HepG2 (cell line): ENCODE results near the gene PEPD. TPM values are rescaled to one million over a fixed set of nuclear protein-coding genes. Genes with fewer than 3 reads are reported as not detected.

Experiments used
- ARNTL ChIP-seq: sonication (generic); formaldehyde crosslinking; IDR thresholded peaks from 2 replicates; pipeline ENCODE4 v1.4.0; 2020; ENCODE audit warnings: mild to moderate bottlenecking, missing genetic modification reagents
- BHLHE40 ChIP-seq: IDR thresholded peaks from 2 replicates; pipeline ENCODE4 v1.6.1; 2011; ENCODE audit warnings: low read length, improper control_type of control experiment
- CREB1 ChIP-seq, 2 experiments: fragments of 450-650 bp in 1 of 2; IDR thresholded peaks; 2 replicates each; pipeline ENCODE4 v1.6.1; 2016 to 2017; ENCODE audit warnings: control low read depth in 1 of 2, mild to moderate bottlenecking in 1 of 2, missing compliant biosample characterization in 1 of 2, missing genetic modification characterization in 1 of 2
- HCFC1 ChIP-seq: fragments of 150-350 bp; IDR thresholded peaks from 2 replicates; pipeline ENCODE4 v1.6.1; 2014; ENCODE audit warnings: low read depth, low read length
- HDAC1 ChIP-seq: sonication (generic); formaldehyde crosslinking; IDR thresholded peaks from 2 replicates; pipeline ENCODE4 v1.5.1; 2020; ENCODE audit warnings: mild to moderate bottlenecking, missing genetic modification reagents
- HOXD1 ChIP-seq: sonication (generic); formaldehyde crosslinking; IDR thresholded peaks from 2 replicates; pipeline ENCODE4 v1.5.0; 2020; ENCODE audit warnings: missing genetic modification reagents
- ISX ChIP-seq: sonication (generic); formaldehyde crosslinking; conservative IDR thresholded peaks from 2 replicates; pipeline ENCODE4 v1.5.0; 2020; ENCODE audit warnings: missing genetic modification reagents
- JDP2 ChIP-seq: sonication (generic); formaldehyde crosslinking; IDR thresholded peaks from 2 replicates; pipeline ENCODE4 v1.8.1; 2022; ENCODE audit warnings: missing genetic modification reagents, borderline replicate concordance
- KDM2A ChIP-seq: sonication (generic); formaldehyde crosslinking; IDR thresholded peaks from 2 replicates; pipeline ENCODE4 v1.4.0; 2020; ENCODE audit warnings: low read depth, missing genetic modification reagents, borderline replicate concordance
- SRY ChIP-seq: sonication (generic); formaldehyde crosslinking; IDR thresholded peaks from 2 replicates; pipeline ENCODE4 v1.8.0; 2022; ENCODE audit warnings: mild to moderate bottlenecking, missing genetic modification reagents
- ZFP62 ChIP-seq: sonication (generic); formaldehyde crosslinking; IDR thresholded peaks from 2 replicates; pipeline ENCODE4 v1.4.0; 2020; ENCODE audit warnings: missing genetic modification reagents
- ZNF101 ChIP-seq: sonication (generic); formaldehyde crosslinking; IDR thresholded peaks from 2 replicates; pipeline ENCODE4 v1.4.0; 2020; ENCODE audit warnings: mild to moderate bottlenecking, low read depth, missing genetic modification reagents, borderline replicate concordance
- ZNF225 ChIP-seq: sonication (generic); formaldehyde crosslinking; IDR thresholded peaks from 2 replicates; pipeline ENCODE4 v1.4.0; 2020; ENCODE audit warnings: mild to moderate bottlenecking, missing genetic modification reagents
- ZNF33A ChIP-seq: sonication (generic); formaldehyde crosslinking; IDR thresholded peaks from 2 replicates; pipeline ENCODE4 v1.5.1; 2020; ENCODE audit warnings: missing genetic modification reagents, mild to moderate bottlenecking, moderate library complexity, borderline replicate concordance
- ZNF563 ChIP-seq: sonication (generic); formaldehyde crosslinking; IDR thresholded peaks from 2 replicates; pipeline ENCODE4 v1.8.0; 2022; ENCODE audit warnings: mild to moderate bottlenecking, moderate library complexity, missing genetic modification reagents
- ZNF589 ChIP-seq: sonication (generic); formaldehyde crosslinking; conservative IDR thresholded peaks from 2 replicates; pipeline ENCODE4 v1.8.0; 2022; ENCODE audit warnings: mild to moderate bottlenecking, moderate library complexity, missing genetic modification reagents
- ZSCAN31 ChIP-seq: sonication (generic); formaldehyde crosslinking; IDR thresholded peaks from 2 replicates; pipeline ENCODE4 v1.5.0; 2020; ENCODE audit warnings: low read depth, mild to moderate bottlenecking, missing genetic modification reagents
- polyA plus RNA-seq, 8 experiments: library from polyadenylated mRNA; depleted of rRNA in 3 of 8; stranded (reverse) in 7 of 8; unstranded in 1 of 8; fragments of >200 nt; fragmentation: Illumina TruSeq in 4 of 8; extraction: Trizol in 4 of 8; gene quantifications; 2 replicates each; pipeline versions ENCODE4 v1.2.1 to v1.2.3, GENCODE V29; 2011 to 2016; ENCODE audit warnings: low read depth in 4 of 8, missing spikeins in 1 of 8, mixed read lengths in 1 of 8; ENCODE audit not compliant: insufficient read depth in 1 of 8
- total RNA-seq, 5 experiments: library from RNA; depleted of rRNA; stranded (reverse); fragments of >200 nt; fragmentation: Illumina TruSeq; extraction: Trizol; gene quantifications; 2 replicates each; pipeline ENCODE4 v1.2.3, GENCODE V29; 2016; ENCODE audit warnings: low read depth in 1 of 5
- TF ChIP-seq, protein P1 (sequence below): sonication (generic); formaldehyde crosslinking; IDR thresholded peaks from 2 replicates; pipeline ENCODE4 v1.4.0; 2020; ENCODE audit warnings: mild to moderate bottlenecking, missing genetic modification reagents
- TF ChIP-seq, protein P2 (sequence below): sonication (generic); formaldehyde crosslinking; IDR thresholded peaks from 2 replicates; pipeline ENCODE4 v1.4.0; 2020; ENCODE audit warnings: missing genetic modification reagents
- TF ChIP-seq, protein P3 (sequence below): sonication (generic); formaldehyde crosslinking; IDR thresholded peaks from 2 replicates; pipeline ENCODE4 v1.4.0; 2020; ENCODE audit warnings: mild to moderate bottlenecking, missing genetic modification reagents
- TF ChIP-seq, protein P4 (sequence below): sonication (generic); formaldehyde crosslinking; IDR thresholded peaks from 2 replicates; pipeline ENCODE4 v1.4.0; 2020; ENCODE audit warnings: missing genetic modification reagents
- TF ChIP-seq, protein P5 (sequence below): sonication (generic); formaldehyde crosslinking; IDR thresholded peaks from 2 replicates; pipeline ENCODE4 v1.4.0; 2020; ENCODE audit warnings: missing genetic modification reagents

The PEPD gene
- total and polyA plus RNA-seq, 2 of the 13 experiments (the other 11 are each of a cell fraction or from before 2014, with no cell fraction given) = 60.7 to 75.1 TPM

DNA sequence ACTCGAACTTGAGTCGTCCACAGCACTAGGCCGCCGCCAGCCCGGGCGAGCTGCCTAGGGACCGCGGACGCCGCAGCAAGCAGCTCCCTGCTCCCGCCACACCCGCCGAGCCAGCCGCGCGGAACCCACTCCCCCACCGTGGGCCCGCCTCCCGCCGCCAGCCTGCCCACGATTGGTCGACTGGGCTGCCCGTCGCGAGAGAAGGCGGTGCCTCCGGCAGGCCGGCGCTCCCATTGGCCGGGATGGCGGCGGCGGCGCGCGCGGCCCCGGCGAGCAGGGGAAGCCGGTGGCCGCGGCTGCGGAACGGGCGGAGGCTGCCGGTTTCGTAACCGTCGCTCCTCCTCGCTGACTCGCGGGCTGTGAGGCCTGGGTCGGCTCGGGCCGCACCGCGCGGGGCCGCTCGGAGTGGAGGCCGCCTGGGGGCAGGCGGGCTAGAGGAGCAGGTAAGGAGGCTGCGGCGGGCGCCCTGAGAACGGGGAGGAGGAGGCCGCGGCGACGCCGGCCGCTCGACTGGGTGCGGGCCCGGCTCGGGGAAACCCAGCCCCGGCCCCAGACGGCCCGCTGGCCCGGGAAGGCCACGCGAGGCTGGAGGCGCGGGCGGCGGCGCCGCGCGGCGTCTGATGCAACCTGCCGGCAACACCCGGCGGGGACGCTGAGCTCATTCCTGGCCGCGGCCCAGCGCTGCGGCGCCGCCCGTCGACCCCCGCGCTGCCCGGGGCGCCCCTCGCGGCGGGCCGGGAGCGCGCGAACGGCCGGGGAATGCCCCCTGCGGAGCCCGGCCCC is 147.9 kb downstream of the PEPD start, which contains the start of gene CEBPG (continued):
- TF ChIP-seq, protein P1, sequence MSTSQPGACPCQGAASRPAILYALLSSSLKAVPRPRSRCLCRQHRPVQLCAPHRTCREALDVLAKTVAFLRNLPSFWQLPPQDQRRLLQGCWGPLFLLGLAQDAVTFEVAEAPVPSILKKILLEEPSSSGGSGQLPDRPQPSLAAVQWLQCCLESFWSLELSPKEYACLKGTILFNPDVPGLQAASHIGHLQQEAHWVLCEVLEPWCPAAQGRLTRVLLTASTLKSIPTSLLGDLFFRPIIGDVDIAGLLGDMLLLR (CRISPR knock-in tag) = no peak
- TF ChIP-seq ARNTL (no peak), ZNF33A (CRISPR knock-in tag) (no peak), ZNF225 (CRISPR knock-in tag) (no peak), SRY (no peak; the same call in none of the 2 replicates), ZNF101 (CRISPR knock-in tag) (no peak), JDP2 (CRISPR knock-in tag) (no peak; the same call in 1 of the 2 replicates), HDAC1 (no peak; the same call in 1 of the 2 replicates), ZFP62 (no peak), ZSCAN31 (CRISPR knock-in tag) (peak; percentile 65; the same call in 1 of the 2 replicates), ISX (CRISPR knock-in tag) (no peak), BHLHE40 (no peak), CREB1 (IDR thresholded peaks at IDR 0.05) (peak; percentile 39; the same call in 1 of the 2 replicates), CREB1 (CRISPR knock-in tag; IDR thresholded peaks at IDR 0.05) (no peak), KDM2A (CRISPR knock-in tag) (peak; percentile 18), ZNF563 (CRISPR knock-in tag) (peak; percentile 60; the same call in 1 of the 2 replicates), HOXD1 (CRISPR knock-in tag) (0 out of 2 replicates have a peak, but pooled peaks have one; percentile 29), ZNF589 (CRISPR knock-in tag) (no peak), HCFC1 (no peak)
- TF ChIP-seq, protein P2, sequence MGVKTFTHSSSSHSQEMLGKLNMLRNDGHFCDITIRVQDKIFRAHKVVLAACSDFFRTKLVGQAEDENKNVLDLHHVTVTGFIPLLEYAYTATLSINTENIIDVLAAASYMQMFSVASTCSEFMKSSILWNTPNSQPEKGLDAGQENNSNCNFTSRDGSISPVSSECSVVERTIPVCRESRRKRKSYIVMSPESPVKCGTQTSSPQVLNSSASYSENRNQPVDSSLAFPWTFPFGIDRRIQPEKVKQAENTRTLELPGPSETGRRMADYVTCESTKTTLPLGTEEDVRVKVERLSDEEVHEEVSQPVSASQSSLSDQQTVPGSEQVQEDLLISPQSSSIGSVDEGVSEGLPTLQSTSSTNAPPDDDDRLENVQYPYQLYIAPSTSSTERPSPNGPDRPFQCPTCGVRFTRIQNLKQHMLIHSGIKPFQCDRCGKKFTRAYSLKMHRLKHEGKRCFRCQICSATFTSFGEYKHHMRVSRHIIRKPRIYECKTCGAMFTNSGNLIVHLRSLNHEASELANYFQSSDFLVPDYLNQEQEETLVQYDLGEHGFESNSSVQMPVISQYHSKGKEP = no peak
- TF ChIP-seq, protein P3, sequence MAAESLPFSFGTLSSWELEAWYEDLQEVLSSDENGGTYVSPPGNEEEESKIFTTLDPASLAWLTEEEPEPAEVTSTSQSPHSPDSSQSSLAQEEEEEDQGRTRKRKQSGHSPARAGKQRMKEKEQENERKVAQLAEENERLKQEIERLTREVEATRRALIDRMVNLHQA (CRISPR knock-in tag) = peak; percentile 94; the same call in 1 of the 2 replicates
- TF ChIP-seq, protein P4, sequence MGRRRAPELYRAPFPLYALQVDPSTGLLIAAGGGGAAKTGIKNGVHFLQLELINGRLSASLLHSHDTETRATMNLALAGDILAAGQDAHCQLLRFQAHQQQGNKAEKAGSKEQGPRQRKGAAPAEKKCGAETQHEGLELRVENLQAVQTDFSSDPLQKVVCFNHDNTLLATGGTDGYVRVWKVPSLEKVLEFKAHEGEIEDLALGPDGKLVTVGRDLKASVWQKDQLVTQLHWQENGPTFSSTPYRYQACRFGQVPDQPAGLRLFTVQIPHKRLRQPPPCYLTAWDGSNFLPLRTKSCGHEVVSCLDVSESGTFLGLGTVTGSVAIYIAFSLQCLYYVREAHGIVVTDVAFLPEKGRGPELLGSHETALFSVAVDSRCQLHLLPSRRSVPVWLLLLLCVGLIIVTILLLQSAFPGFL (CRISPR knock-in tag) = 0 out of 2 replicates have a peak, but pooled peaks have one; percentile 53
- TF ChIP-seq, protein P5, sequence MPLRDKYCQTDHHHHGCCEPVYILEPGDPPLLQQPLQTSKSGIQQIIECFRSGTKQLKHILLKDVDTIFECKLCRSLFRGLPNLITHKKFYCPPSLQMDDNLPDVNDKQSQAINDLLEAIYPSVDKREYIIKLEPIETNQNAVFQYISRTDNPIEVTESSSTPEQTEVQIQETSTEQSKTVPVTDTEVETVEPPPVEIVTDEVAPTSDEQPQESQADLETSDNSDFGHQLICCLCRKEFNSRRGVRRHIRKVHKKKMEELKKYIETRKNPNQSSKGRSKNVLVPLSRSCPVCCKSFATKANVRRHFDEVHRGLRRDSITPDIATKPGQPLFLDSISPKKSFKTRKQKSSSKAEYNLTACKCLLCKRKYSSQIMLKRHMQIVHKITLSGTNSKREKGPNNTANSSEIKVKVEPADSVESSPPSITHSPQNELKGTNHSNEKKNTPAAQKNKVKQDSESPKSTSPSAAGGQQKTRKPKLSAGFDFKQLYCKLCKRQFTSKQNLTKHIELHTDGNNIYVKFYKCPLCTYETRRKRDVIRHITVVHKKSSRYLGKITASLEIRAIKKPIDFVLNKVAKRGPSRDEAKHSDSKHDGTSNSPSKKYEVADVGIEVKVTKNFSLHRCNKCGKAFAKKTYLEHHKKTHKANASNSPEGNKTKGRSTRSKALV (CRISPR knock-in tag) = 0 out of 2 replicates have a peak, but pooled peaks have one; percentile 8
